GM18861 (cell line): ENCODE results near the gene CCL17.
"Not testable (repeated sequence)": the region's sequence is repeated elsewhere in the genome, so short reads cannot be mapped to it uniquely, and the experiment has no call there.

Experiments used
- ATAC-seq: cut with Tn5 transposase; IDR thresholded peaks from one replicate; pipeline ENCODE4 v1.9.1; 2021; ENCODE audit not compliant: unreplicated experiment

The CCL17 gene

DNA sequence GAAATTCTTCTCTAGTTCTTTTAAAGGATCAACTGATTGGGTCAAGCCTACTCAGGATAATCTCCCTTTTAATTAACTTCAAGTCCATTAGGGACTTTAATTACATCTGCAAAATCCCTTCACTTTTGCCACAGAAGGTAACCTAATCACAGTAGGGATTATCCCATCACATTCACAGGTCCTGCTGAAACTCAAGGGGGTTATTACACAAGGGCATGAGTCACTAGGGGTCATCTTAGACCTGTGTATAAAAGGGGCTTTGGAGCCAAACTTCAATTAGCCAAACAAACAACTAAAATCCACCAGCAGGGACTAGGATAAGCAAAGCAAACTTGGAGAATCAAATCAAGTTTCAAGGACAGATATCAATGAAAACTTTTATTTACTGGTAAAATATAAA lies 23.3 kb downstream of the CCL17 start:
- ATAC-seq, result no peak

DNA sequence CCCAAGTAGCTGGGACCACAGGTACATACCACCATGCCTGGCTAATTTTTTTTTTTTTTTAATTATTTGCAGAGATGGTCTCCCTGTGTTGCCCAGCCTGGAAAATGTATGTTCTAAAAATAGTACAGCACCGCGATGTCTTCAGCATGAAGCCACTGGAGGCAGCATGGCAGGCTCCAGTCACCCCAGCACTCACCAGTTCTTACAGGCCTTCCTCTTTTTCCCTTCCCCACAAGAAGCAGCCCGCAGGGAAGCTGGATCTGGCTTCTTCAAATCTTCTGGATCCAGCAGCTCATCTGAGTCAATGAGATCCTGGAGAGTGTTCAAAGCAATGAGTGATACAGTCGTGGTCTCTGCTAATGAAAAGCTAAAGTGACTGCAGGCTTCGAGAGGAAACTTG lies 26.4 kb downstream of the CCL17 start:
- ATAC-seq, result no peak

DNA sequence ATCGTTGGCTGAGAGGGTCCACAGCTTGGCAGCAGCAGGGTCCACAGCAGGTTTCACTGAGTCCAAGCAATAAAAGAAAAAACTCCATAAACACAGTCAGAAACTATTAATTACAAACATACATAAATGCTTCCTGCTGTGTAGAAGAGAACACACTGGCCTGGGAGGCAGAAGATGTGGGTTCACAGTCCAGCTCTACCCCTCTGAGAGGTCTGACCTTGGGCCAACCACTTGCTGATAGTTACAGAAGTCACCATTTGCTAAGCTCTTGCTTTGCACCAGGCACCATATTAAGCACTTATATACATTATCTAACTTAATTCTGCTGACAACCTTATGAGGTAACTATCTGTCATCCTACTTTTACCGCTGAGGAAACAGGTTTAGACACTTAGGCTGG lies 27.9 kb downstream of the CCL17 start:
- ATAC-seq, result no peak

- ATAC-seq, result no peak
Observed at GRCh38 chr16:57432989-57433388, 28.4 kb downstream of the CCL17 start.

GRCh38 chr16:57434003-57434402 lies 29.4 kb downstream of the CCL17 start:
- ATAC-seq, result no peak

DNA sequence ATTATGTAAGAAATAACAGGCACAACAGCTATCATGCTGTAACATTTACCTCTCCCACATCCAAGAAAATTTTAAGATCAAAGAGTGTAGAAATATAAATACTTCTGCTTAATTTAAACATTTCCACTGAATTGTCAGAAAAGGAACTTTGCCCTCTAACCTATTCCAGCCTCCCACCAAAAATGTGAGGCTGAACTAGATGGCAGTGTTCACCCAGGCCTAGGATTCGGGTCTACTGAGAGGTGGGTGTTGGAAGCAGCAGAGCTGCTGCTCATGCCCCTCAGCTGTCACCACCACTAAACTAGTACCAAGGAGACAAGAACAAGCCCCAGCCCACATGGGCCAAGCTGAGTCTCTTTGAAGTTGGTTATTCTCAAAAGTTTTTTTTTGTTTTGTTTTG lies 31.3 kb downstream of the CCL17 start:
- no peak for ATAC-seq

GRCh38 chr16:57439947-57440346 lies 35.4 kb downstream of the CCL17 start:
- not testable (repeated sequence) for ATAC-seq

- ATAC-seq, result not testable (repeated sequence)
Observed at GRCh38 chr16:57440551-57440950, 36.0 kb downstream of the CCL17 start.

DNA sequence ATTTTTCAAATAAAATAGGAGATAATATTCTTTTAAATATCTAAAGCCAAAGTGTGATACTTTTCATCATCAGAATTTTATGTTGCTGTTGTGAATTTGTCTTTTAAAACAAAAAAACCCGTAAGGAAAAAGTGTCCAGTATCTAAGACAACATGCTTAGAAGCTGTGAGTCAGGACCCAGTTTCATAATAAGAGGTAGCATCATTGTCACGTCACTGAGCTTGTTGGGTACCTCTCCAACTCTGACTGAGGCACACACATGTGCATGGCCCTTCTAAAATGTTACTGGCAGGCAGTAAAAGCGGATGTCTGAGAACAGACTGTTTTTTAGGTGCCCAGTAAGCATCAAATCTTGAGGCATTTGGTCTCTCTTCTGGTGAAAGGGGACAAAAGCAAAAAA lies 40.1 kb downstream of the CCL17 start:
- ATAC-seq, result no peak

DNA sequence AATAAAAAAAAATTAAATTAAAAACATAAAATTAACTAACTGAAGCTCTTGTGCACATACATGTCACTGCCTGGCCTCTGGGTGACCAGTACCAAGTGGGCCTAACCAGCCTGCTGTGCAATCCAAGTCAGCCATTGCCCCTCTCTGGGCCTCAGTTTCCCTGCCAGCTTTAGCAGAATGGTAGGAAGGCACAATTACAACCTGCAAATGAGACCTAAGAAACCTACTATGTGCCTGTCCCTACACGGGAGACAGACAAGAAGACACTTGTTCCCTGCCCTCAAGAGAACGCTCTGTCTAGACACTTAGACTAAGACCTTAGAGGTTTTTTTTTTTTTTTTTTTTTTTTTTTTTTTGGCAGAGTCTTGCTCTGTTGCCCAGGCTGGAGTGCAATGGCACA lies 40.9 kb downstream of the CCL17 start:
- no peak for ATAC-seq

DNA sequence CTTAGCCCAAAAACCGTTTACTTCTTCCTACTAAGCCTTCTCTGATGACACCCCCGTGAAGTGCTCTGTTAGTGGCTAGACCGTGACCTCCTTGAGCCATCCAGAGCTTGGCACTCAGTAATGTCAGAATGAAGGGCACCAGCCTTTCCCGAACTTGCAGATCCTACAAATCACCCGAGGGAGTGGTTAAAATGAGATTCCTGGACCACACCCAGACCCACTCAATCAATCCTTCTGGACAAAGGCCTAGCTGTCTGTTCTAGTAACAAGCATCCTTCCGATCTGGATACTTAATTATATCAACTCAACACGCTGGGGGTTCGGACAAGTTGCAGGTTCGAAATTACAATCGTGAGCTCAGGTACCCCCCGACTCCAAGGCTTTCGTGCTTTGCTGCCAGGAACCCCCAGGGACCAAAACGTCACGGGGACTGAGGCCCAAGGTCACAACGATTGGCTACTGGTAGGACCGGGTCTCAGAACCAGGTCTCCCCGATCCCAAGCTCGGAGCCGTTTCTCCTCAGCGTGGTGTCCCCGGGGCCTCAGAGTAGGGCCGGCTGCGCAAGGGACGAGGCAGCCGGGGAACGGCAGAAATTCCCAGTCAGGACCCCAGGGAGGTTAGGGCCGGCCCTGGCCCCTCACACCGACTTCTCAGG lies 42.1 kb downstream of the CCL17 start:
- peak; percentile 17 for ATAC-seq

- ATAC-seq, result peak; percentile 90
Observed at GRCh38 chr16:57447186-57447962, 42.8 kb downstream of the CCL17 start, which contains the start of the genes CIAPIN1 and COQ9. TSS of gene CIAPIN1 (minus strand) at chr16:57447385. CDS start at chr16:57440928, 6,457 bp downstream. TSS of gene COQ9 (plus strand) at chr16:57447479. CDS start at chr16:57447506, 27 bp downstream.

GRCh38 chr16:57452021-57452420 lies 47.5 kb downstream of the CCL17 start:
- no peak for ATAC-seq

DNA sequence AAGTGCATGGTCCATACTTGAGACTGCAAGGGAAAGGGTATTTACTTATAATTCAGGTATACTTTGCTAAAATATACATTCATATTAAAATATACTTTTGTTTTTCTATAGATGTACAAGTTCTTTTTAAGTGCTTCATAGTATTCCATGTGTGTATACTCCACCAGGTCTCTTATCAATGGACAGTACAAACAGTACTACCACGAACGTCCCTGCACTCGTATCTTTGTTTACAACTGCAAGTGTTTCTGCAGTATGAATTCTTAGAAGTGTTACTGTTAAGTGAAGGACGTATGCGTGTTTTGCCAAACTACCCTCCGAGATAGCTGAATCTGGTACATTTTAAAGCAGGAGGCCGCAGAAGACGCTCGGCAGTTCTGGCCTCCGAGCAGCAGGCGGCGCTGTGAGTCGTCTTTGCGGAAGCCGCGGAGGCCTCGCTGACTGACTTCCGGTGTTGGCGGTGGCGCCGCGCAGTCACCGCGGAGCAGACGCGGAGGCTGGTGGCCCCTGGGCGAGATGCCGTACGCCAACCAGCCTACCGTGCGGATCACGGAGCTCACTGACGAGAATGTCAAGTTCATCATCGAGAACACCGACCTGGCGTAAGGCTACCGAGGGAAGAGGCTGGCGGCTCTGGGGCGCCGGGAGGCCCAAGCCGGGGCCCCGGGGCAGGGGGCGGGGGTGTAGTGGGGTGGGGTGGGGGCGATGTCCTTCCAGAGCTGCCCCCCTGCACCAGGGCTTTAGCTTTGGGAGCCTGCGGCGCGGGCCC lies 57.8 kb downstream of the CCL17 start, which contains the start of gene POLR2C:
POLR2C (plus strand) TSS at position 471 of the 769 bp plus-strand sequence; CDS start at position 517, 46 bp downstream.
- peak; percentile 85 for ATAC-seq

- ATAC-seq, result no peak
Observed at GRCh38 chr16:57462978-57463362, 58.4 kb downstream of the CCL17 start.

DNA sequence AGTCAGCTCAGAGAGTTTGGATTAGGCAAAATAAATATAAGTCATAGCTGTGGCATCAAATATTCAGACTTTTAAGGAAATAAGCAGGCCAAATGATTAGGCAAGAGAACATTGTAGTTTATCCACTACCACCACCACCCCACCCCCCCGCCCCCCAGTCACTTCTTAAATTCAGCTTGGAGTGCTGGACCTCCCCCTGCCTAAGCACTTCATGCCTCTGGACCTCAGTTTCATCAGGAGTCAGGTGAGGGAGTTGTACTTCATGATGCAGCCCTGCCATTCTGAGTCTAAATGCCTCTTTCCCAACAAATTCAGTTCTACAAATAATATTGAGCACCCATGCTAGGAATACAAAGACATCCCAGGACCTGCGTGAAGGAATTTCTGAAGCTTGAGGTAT lies 60.0 kb downstream of the CCL17 start:
- ATAC-seq, result no peak
